ENCODE data around the gene IL18R1.

IL18R1 gene

DNA sequence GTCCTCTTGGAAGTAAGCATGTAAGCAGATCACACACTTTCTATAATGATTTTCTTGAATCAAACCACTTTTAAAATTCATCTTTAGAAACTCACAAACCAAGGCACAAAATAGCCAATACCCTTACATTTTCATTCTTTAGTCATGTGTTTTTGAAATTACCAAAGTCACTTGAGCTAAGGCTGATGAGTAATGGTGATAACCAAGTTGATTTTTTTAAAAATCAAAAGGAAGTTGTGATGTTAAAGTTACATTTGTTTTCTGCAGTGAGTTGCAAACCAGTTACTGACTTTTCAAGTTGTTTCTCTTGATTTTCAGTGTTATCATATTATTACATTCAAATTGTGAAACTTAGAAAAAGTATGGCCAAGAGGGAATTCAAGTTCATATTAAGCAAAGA is 45.9 kb downstream of the IL18R1 start:
- no peaks in the 10 kb centered on the region for H3K27me3 ChIP-seq (ENCODE audit: control insufficient read depth, insufficient read depth, low read length)
- H3K9me3 ChIP-seq (ENCODE audit: control insufficient read depth, low read length), result no peaks in the 10 kb centered on the region
- H3K4me3 ChIP-seq (ENCODE audit: low read length), result no peak overlapping the region
- H3K36me3 ChIP-seq (ENCODE audit: control insufficient read depth, insufficient read depth, low read length), result no peaks in the 10 kb centered on the region
- peaks cover 5% of the 10 kb centered on the region for H3K4me1 ChIP-seq (ENCODE audit: control insufficient read depth, insufficient read depth, low read length)
- no peak overlapping the region for H3K9ac ChIP-seq (ENCODE audit: low read length)

DNA sequence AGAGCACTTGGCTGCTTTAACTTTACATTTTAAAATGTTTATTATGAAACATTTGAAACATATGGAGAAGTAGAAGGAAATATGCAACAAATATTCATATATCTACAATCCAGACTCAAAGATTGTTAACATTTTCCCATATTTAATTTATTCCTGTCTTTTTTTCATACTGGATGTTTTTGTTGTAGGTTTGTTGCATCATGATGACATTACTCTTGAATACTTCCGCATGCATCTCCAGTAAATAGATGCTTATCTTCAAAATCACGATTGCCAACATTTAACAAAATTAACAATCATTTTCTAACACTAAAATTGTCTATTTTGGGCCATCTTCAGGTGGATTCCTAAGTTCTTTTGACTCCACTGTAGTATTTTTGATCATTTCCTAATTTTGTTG is 46.3 kb downstream of the IL18R1 start:
- H3K36me3 ChIP-seq (ENCODE audit: control insufficient read depth, insufficient read depth, low read length), result no peaks in the 10 kb centered on the region
- peaks cover 5% of the 10 kb centered on the region for H3K4me1 ChIP-seq (ENCODE audit: control insufficient read depth, insufficient read depth, low read length)
- H3K9me3 ChIP-seq (ENCODE audit: control insufficient read depth, low read length), result no peaks in the 10 kb centered on the region
- H3K27me3 ChIP-seq (ENCODE audit: control insufficient read depth, insufficient read depth, low read length), result no peaks in the 10 kb centered on the region
- no peak overlapping the region for H3K9ac ChIP-seq (ENCODE audit: low read length)
- H3K4me3 ChIP-seq (ENCODE audit: low read length), result no peak overlapping the region

- H3K9ac ChIP-seq (ENCODE audit: low read length), result no peak overlapping the region
- no peaks in the 10 kb centered on the region for H3K9me3 ChIP-seq (ENCODE audit: control insufficient read depth, low read length)
- no peaks in the 10 kb centered on the region for H3K36me3 ChIP-seq (ENCODE audit: control insufficient read depth, insufficient read depth, low read length)
- no peak overlapping the region for H3K4me3 ChIP-seq (ENCODE audit: low read length)
- no peaks in the 10 kb centered on the region for H3K27me3 ChIP-seq (ENCODE audit: control insufficient read depth, insufficient read depth, low read length)
- H3K4me1 ChIP-seq (ENCODE audit: control insufficient read depth, insufficient read depth, low read length), result no peaks in the 10 kb centered on the region
These were observed 55.4 kb downstream of the IL18R1 start for GRCh38 chr2:102410952-102411351.

DNA sequence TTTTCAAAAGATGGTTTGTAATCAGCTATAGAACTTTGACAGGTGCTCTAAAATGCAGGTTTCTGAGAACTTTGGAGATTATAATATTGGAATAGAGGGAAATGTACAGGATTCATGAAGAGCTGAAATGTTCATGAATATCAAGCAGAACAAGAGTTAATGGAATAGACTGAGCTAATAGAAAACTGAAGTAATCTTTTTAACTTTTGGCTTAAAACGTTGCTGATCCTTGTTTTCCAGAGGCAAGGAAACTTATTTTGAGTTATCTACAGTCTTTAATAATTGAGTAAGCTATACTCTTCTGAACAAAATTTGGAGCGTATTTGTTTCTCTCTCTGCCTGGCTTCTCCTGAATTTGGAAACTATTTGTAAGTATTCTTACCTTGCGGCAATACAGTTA is 56.6 kb downstream of the IL18R1 start:
- Histone ChIP-seq H3K4me3 (ENCODE audit: low read length) (no peak overlapping the region), H3K27me3 (ENCODE audit: control insufficient read depth, insufficient read depth, low read length) (no peaks in the 10 kb centered on the region), H3K9me3 (ENCODE audit: control insufficient read depth, low read length) (no peaks in the 10 kb centered on the region)

DNA sequence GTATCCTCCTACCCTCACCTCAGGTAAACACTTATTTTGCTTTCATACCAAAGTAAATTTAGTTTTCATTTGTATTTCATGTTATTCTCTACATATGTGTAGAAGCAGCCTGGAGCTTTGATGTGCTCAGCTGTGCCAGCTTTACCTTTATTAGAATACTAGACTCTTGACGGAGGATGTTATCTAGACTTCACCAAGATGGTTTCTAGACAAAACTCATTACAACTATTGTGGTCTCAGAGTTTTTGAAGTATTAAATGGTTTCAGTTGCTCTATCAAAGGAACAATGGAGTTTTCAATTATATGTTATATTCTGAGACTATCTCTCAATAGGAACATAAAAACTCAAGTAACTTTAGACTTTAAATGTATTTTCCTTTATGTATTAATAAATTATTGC is 62.4 kb downstream of the IL18R1 start:
- Histone ChIP-seq H3K4me3 (ENCODE audit: low read length) (no peak overlapping the region), H3K4me1 (ENCODE audit: control insufficient read depth, insufficient read depth, low read length) (no peaks in the 10 kb centered on the region), H3K27me3 (ENCODE audit: control insufficient read depth, insufficient read depth, low read length) (no peaks in the 10 kb centered on the region), H3K9me3 (ENCODE audit: control insufficient read depth, low read length) (no peaks in the 10 kb centered on the region), H3K9ac (ENCODE audit: low read length) (no peak overlapping the region), H3K36me3 (ENCODE audit: control insufficient read depth, insufficient read depth, low read length) (no peaks in the 10 kb centered on the region)

More for the DNA sequence above, 56.6 kb downstream of the IL18R1 start:
- no peaks in the 10 kb centered on the region for H3K4me1 ChIP-seq (ENCODE audit: control insufficient read depth, insufficient read depth, low read length)
- H3K9ac ChIP-seq (ENCODE audit: low read length), result no peak overlapping the region
- no peaks in the 10 kb centered on the region for H3K36me3 ChIP-seq (ENCODE audit: control insufficient read depth, insufficient read depth, low read length)

DNA sequence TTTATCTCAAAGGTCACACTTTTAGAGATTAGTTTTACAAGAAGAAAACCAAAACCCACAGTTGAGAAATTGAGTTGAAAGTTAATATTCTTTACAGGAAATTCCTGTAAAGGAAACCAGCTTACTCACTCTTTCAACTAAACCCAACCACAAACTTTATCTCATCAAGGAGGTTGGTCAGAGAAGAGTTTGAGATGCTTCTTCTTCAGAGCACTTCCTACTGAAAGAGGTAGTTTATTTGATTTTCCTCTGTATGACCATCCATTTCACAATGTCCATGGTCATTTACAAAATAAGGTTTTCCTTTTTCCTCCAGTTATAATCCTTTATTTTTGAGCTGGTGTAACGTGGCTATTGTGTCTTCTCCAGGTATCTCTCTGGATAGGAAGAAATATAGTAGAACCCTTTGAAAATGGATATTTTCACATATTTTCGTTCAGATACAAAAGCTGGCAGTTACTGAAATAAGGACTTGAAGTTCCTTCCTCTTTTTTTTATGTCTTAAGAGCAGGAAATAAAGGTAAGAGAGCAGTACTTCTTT is 62.9 kb downstream of the IL18R1 start:
- Histone ChIP-seq H3K9me3 (ENCODE audit: control insufficient read depth, low read length) (no peaks in the 10 kb centered on the region), H3K36me3 (ENCODE audit: control insufficient read depth, insufficient read depth, low read length) (no peaks in the 10 kb centered on the region), H3K4me1 (ENCODE audit: control insufficient read depth, insufficient read depth, low read length) (no peaks in the 10 kb centered on the region), H3K4me3 (ENCODE audit: low read length) (no peak overlapping the region), H3K27me3 (ENCODE audit: control insufficient read depth, insufficient read depth, low read length) (no peaks in the 10 kb centered on the region), H3K9ac (ENCODE audit: low read length) (no peak overlapping the region)

GRCh38 chr2:102420290-102420689 is 64.7 kb downstream of the IL18R1 start:
- Histone ChIP-seq H3K9me3 (ENCODE audit: control insufficient read depth, low read length) (no peaks in the 10 kb centered on the region), H3K9ac (ENCODE audit: low read length) (no peak overlapping the region), H3K4me1 (ENCODE audit: control insufficient read depth, insufficient read depth, low read length) (no peaks in the 10 kb centered on the region), H3K4me3 (ENCODE audit: low read length) (no peak overlapping the region), H3K27me3 (ENCODE audit: control insufficient read depth, insufficient read depth, low read length) (no peaks in the 10 kb centered on the region), H3K36me3 (ENCODE audit: control insufficient read depth, insufficient read depth, low read length) (no peaks in the 10 kb centered on the region)

- Histone ChIP-seq H3K4me3 (ENCODE audit: low read length) (no peak overlapping the region), H3K9ac (ENCODE audit: low read length) (no peak overlapping the region), H3K36me3 (ENCODE audit: control insufficient read depth, insufficient read depth, low read length) (no peaks in the 10 kb centered on the region), H3K27me3 (ENCODE audit: control insufficient read depth, insufficient read depth, low read length) (no peaks in the 10 kb centered on the region), H3K4me1 (ENCODE audit: control insufficient read depth, insufficient read depth, low read length) (no peaks in the 10 kb centered on the region), H3K9me3 (ENCODE audit: control insufficient read depth, low read length) (no peaks in the 10 kb centered on the region)
These were observed 66.5 kb downstream of the IL18R1 start for GRCh38 chr2:102421890-102422759.

DNA sequence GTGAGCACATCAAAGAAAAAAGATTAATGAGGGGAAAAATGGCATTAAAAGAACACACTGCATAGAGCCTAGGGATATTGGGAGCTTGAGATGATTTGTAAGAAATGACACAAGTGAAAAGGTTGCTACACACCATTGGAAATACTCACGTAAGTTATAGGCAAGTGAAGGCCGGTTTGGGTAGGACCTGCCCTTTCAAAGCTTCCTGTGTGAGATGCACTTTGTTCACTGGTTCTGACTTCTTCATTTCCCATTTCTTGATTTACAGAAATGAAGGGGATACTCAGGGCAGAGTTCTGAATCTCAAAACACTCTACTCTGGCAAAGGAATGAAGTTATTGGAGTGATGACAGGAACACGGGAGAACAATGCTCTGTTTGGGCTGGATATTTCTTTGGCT is 67.3 kb downstream of the IL18R1 start, which contains the start of gene IL18RAP:
TSS of gene IL18RAP (plus strand) at position 251 of the 400 bp plus-strand sequence. CDS start at position 369, 118 bp downstream.
- Histone ChIP-seq H3K27me3 (ENCODE audit: control insufficient read depth, insufficient read depth, low read length) (no peaks in the 10 kb centered on the region), H3K4me3 (ENCODE audit: low read length) (no peak within 1 kb of the TSS), H3K9ac (ENCODE audit: low read length) (no peak within 1 kb of the TSS), H3K9me3 (ENCODE audit: control insufficient read depth, low read length) (no peaks in the 10 kb centered on the region), H3K4me1 (ENCODE audit: control insufficient read depth, insufficient read depth, low read length) (no peaks in the 10 kb centered on the region), H3K36me3 (ENCODE audit: control insufficient read depth, insufficient read depth, low read length) (no peaks in the 10 kb centered on the region)

DNA sequence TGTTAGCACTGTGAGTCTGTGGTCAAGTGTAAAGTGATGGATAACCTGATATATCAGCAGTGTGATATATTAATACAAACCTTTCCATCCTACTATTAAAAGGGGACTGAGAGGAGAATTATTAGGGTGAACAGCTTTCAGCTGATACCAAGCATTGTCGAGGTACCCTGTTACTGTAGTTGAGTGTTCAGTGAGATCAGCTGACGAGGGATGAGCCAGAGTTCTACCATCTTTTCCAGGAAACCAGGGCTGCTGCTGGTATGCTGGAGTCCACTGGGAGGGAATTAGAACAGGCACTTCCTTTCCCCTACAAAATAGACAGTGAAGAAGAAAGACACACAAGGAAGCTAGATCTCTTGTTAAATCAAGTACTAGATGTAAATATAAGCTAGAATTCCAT is 67.8 kb downstream of the IL18R1 start:
- H3K4me3 ChIP-seq (ENCODE audit: low read length), result no peak overlapping the region
- H3K9me3 ChIP-seq (ENCODE audit: control insufficient read depth, low read length), result no peaks in the 10 kb centered on the region
- H3K36me3 ChIP-seq (ENCODE audit: control insufficient read depth, insufficient read depth, low read length), result no peaks in the 10 kb centered on the region
- no peak overlapping the region for H3K9ac ChIP-seq (ENCODE audit: low read length)
- no peaks in the 10 kb centered on the region for H3K4me1 ChIP-seq (ENCODE audit: control insufficient read depth, insufficient read depth, low read length)
- H3K27me3 ChIP-seq (ENCODE audit: control insufficient read depth, insufficient read depth, low read length), result no peaks in the 10 kb centered on the region

- Histone ChIP-seq H3K9me3 (ENCODE audit: control insufficient read depth, low read length) (no peaks in the 10 kb centered on the region), H3K4me3 (ENCODE audit: low read length) (no peak overlapping the region), H3K9ac (ENCODE audit: low read length) (no peak overlapping the region), H3K27me3 (ENCODE audit: control insufficient read depth, insufficient read depth, low read length) (no peaks in the 10 kb centered on the region), H3K36me3 (ENCODE audit: control insufficient read depth, insufficient read depth, low read length) (no peaks in the 10 kb centered on the region), H3K4me1 (ENCODE audit: control insufficient read depth, insufficient read depth, low read length) (no peaks in the 10 kb centered on the region)
These were observed 69.2 kb downstream of the IL18R1 start for GRCh38 chr2:102424754-102425153.

DNA sequence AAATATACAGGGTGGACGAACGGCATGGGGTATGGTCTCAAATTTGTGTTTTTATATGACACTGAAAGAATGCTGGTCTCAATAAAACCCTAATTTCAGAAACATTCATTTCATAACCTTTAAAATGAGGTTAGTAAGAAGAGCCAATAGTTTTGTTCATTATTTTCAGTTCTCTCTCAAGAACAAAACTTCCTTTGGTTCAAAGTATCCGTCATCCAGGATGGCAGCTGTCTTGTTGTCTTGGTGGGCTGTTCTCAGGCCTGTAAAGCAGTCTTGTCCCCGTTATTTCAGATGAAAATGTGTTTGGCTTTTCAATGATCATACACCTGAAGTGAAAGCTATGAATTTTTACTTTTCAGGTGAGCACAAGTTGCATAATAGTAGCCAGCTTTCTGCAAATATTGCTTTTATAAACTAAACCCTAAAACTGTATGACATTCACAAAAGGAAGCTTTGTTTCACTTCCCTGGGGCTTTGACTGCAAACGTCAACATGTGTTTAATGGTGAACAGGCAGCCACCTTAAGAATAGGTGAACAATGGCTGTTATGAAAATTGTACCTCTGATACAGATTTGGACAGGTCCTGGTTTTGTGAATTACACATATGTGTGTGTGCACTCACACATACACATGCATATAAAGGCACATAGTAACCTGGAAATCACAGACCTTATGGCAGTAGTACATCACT is 70.0 kb downstream of the IL18R1 start:
- Histone ChIP-seq H3K36me3 (ENCODE audit: control insufficient read depth, insufficient read depth, low read length) (no peaks in the 10 kb centered on the region), H3K9me3 (ENCODE audit: control insufficient read depth, low read length) (no peaks in the 10 kb centered on the region), H3K9ac (ENCODE audit: low read length) (no peak overlapping the region), H3K4me3 (ENCODE audit: low read length) (no peak overlapping the region), H3K4me1 (ENCODE audit: control insufficient read depth, insufficient read depth, low read length) (no peaks in the 10 kb centered on the region), H3K27me3 (ENCODE audit: control insufficient read depth, insufficient read depth, low read length) (no peaks in the 10 kb centered on the region)

All from mucosa of stomach (tissue), 1 donor.